Measurements from ENCODE around the gene PPP6R2.

- TF ChIP-seq CTCF (conservative IDR thresholded peaks at IDR 0.05 in 1 of 2, IDR thresholded peaks at IDR 0.05 in 1 of 2; ENCODE audit: extremely low read depth in 1 of 2, insufficient read depth in 1 of 2, low read depth in 1 of 2, low read length in 2 of 2) (no peak), EZH2 (IDR thresholded peaks at IDR 0.05; ENCODE audit: borderline replicate concordance, low read length) (no peak)
These were observed 112.1 kb downstream of the PPP6R2 start for GRCh38 chr22:50455201-50455600.
